Measurements from ENCODE around the gene GAB2.

GRCh38 chr11:78282821-78283220, 134.8 kb downstream of the GAB2 start:
- TF ChIP-seq POLR2AphosphoS5 (IDR thresholded peaks at IDR 0.05; ENCODE audit: low read depth, low read length) (no peak), TAF1 (IDR thresholded peaks at IDR 0.05; ENCODE audit: borderline replicate concordance, insufficient read depth, low read length) (no peak)
